Thoracic aorta (tissue), 2 donors: ENCODE data around the gene C2orf80. TPM values are rescaled to one million over a fixed set of nuclear protein-coding genes. Genes with fewer than 3 reads are reported as not detected.
"Not testable (repeated sequence)": the region's sequence is repeated elsewhere in the genome, so short reads cannot be mapped to it uniquely, and the experiment has no call there.

Experiments used
- ATAC-seq: fragments of 150-250 bp; one replicate; pipeline ENCODE4 v1.8.0; 2017; ENCODE audit warnings: low read depth; ENCODE audit not compliant: insufficient number of reproducible peaks, low FRiP score
- DNase-seq: peaks from one replicate; pipeline ENCODE4 v3.0.0-alpha.2; 2020; ENCODE audit warnings: low spot score
- H3K27ac ChIP-seq, 2 donors: fragments of 200-600 bp; sonication (generic); 1 replicate in 1 of 2; 2 replicates in 1 of 2; pipeline ENCODE4 v1.5.1; 2016; ENCODE audit warnings: mild to moderate bottlenecking in 2 of 2, moderate library complexity in 2 of 2
- H3K27me3 ChIP-seq: fragments of 200-600 bp; sonication (generic); replicated peaks from 2 replicates; pipeline ENCODE4 v1.6.0; 2016; ENCODE audit warnings: mild to moderate bottlenecking; ENCODE audit not compliant: insufficient read depth
- H3K36me3 ChIP-seq: fragments of 200-600 bp; sonication (generic); one replicate; pipeline ENCODE4 v1.5.1; 2016
- H3K4me1 ChIP-seq, 2 donors: fragments of 200-600 bp; sonication (generic); 1 replicate in 1 of 2; 2 replicates in 1 of 2; pipeline versions ENCODE4 v1.5.1 to v1.6.0; 2016; ENCODE audit warnings: low read depth in 2 of 2, mild to moderate bottlenecking in 1 of 2; ENCODE audit not compliant: control insufficient read depth in 1 of 2
- H3K4me3 ChIP-seq: fragments of 200-600 bp; sonication (generic); 2 replicates; pipeline ENCODE4 v1.5.1; 2016; ENCODE audit warnings: mild to moderate bottlenecking
- H3K9me3 ChIP-seq: fragments of 200-600 bp; sonication (generic); 2 replicates; pipeline ENCODE4 v1.5.1; 2016
- CTCF ChIP-seq: fragments of 200-600 bp; sonication (generic); IDR thresholded peaks from one replicate; pipeline ENCODE4 v1.5.1; 2019; ENCODE audit warnings: antibody characterized with exemption
- total RNA-seq, 2 donors: library from RNA; depleted of rRNA; stranded (reverse); fragments of >200 nt; gene quantifications; one replicate each; pipeline versions ENCODE4 v1.1.0 to v1.2.3, GENCODE V29; 2016

The C2orf80 gene
- total RNA-seq, 2 donors from 2014 or later, result not detected

DNA sequence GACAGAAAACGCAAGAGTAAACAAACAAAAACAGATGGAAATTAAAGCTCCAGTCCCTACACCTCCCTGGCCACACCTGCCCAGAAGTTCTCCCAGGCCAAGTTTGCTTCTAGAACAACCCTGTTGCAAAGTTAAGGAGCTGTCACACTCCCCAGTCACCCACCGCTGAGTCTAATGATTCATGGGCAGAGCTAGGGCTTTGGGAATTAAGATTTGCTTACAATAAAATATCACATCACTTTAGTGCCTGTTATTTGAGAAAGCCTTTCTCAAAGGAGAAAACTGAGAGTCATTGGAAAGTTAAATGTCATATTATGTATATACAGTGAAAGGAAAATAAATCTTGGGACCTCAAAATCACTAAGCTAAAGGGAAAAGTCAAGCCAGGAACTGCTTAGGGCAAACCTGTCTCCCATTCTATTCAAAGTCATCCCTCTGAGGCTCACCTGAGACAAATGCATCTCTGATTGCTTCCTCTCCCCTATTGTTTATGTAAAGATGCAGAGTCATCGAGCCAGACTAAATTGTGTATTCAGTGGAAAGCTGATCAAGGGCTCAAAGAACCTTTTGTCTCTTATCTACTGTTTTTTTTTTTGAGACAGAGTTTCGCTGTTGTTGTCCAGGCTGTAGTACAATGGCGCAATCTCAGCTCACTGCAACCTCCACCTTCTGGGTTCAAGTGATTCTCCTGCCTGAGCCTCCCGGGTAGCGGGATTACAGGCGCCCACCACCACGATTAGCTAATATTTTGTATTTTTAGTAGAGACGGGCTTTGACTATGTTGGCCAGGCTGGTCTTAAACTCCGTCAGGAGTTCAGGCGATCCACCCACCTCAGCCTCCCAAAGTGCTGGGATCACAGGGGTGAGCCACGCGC lies 46.7 kb downstream of the C2orf80 start:
- TF ChIP-seq CTCF, result no peak
- ATAC-seq (no peak), DNase-seq (no peak)
- no peak overlapping the region for H3K4me3 ChIP-seq
- H3K36me3 ChIP-seq, result no peaks in the 10 kb centered on the region
- H3K27me3 ChIP-seq, result no peaks in the 10 kb centered on the region
- no peaks in the 10 kb centered on the region for H3K9me3 ChIP-seq
- H3K27ac ChIP-seq, result no peak overlapping the region
- no peaks in the 10 kb centered on the region for H3K4me1 ChIP-seq

GRCh38 chr2:208142240-208142924 lies 47.4 kb downstream of the C2orf80 start:
- ATAC-seq (no peak), DNase-seq (no peak)
- Histone ChIP-seq H3K9me3 (no peaks in the 10 kb centered on the region), H3K36me3 (no peaks in the 10 kb centered on the region), H3K27me3 (no peaks in the 10 kb centered on the region), H3K27ac (no peak overlapping the region), H3K4me1 (no peaks in the 10 kb centered on the region), H3K4me3 (no peak overlapping the region)
- no peak for TF ChIP-seq CTCF

GRCh38 chr2:208139447-208139846 lies 50.4 kb downstream of the C2orf80 start:
- no peak for TF ChIP-seq CTCF
- no peak for ATAC-seq
- H3K4me1 ChIP-seq, result no peaks in the 10 kb centered on the region

GRCh38 chr2:208138334-208138733 lies 51.5 kb downstream of the C2orf80 start:
- H3K27me3 ChIP-seq, H3K4me1 ChIP-seq, H3K36me3 ChIP-seq, ATAC-seq, H3K9me3 ChIP-seq, H3K27ac ChIP-seq, H3K4me3 ChIP-seq, DNase-seq: not testable (repeated sequence)

More at GRCh38 chr2:208139447-208139846, 50.4 kb downstream of the C2orf80 start:
- no peak for DNase-seq
- Histone ChIP-seq H3K36me3 (no peaks in the 10 kb centered on the region), H3K27me3 (no peaks in the 10 kb centered on the region), H3K4me3 (no peak overlapping the region), H3K9me3 (no peaks in the 10 kb centered on the region), H3K27ac (no peak overlapping the region)

- no peak for TF ChIP-seq CTCF
- no peaks in the 10 kb centered on the region for H3K9me3 ChIP-seq
- DNase-seq, result no peak
Observed at GRCh38 chr2:208136716-208137094, 53.1 kb downstream of the C2orf80 start.

More at GRCh38 chr2:208136716-208137094, 53.1 kb downstream of the C2orf80 start:
- H3K27ac ChIP-seq, result no peak overlapping the region
- H3K27me3 ChIP-seq, result no peaks in the 10 kb centered on the region
- H3K4me1 ChIP-seq, result no peaks in the 10 kb centered on the region
- ATAC-seq, result no peak
- no peaks in the 10 kb centered on the region for H3K36me3 ChIP-seq
- no peak overlapping the region for H3K4me3 ChIP-seq
